BLaER1 (cell line): Measurements from ENCODE around the gene ALDH8A1.

Experiments used
- H3K27ac ChIP-seq: shearing (Covaris generic); formaldehyde crosslinking; 2 replicates; pipeline ENCODE4 v1.8.1; 2022
- H3K27me3 ChIP-seq: shearing (Covaris generic); formaldehyde crosslinking; 2 replicates; pipeline ENCODE4 v1.8.1; 2022
- H3K36me3 ChIP-seq: shearing (Covaris generic); formaldehyde crosslinking; 2 replicates; pipeline ENCODE4 v1.8.1; 2022
- H3K4me1 ChIP-seq: shearing (Covaris generic); formaldehyde crosslinking; 2 replicates; pipeline ENCODE4 v1.8.1; 2022
- H3K4me2 ChIP-seq: shearing (Covaris generic); formaldehyde crosslinking; 2 replicates; pipeline ENCODE4 v1.8.1; 2022
- H3K4me3 ChIP-seq: shearing (Covaris generic); formaldehyde crosslinking; 2 replicates; pipeline ENCODE4 v1.8.1; 2022
- H3K9ac ChIP-seq: shearing (Covaris generic); formaldehyde crosslinking; 2 replicates; pipeline ENCODE4 v1.8.1; 2022
- H3K9me3 ChIP-seq: shearing (Covaris generic); formaldehyde crosslinking; 2 replicates; pipeline ENCODE4 v1.8.1; 2022
- H4K20me1 ChIP-seq: shearing (Covaris generic); formaldehyde crosslinking; 2 replicates; pipeline ENCODE4 v1.8.1; 2022
- Cebpa-rat ChIP-seq: shearing (Covaris generic); IDR thresholded peaks from 2 replicates; pipeline ENCODE4 v1.8.1; 2022

Gene ALDH8A1

GRCh38 chr6:134936476-134936875, 13.4 kb downstream of the ALDH8A1 start:
- Histone ChIP-seq H3K4me1 (peaks cover 11% of the 10 kb centered on the region), H3K4me3 (no peak overlapping the region), H3K4me2 (no peak overlapping the region), H3K9me3 (no peaks in the 10 kb centered on the region), H3K27ac (no peak overlapping the region), H3K36me3 (no peaks in the 10 kb centered on the region; the same call in 1 of the 2 replicates), H4K20me1 (no peaks in the 10 kb centered on the region), H3K27me3 (no peaks in the 10 kb centered on the region), H3K9ac (no peak overlapping the region)
- TF ChIP-seq Cebpa-rat, result no peak

GRCh38 chr6:134934793-134935485, 15.0 kb downstream of the ALDH8A1 start:
- H3K27me3 ChIP-seq, result no peaks in the 10 kb centered on the region
- H3K4me2 ChIP-seq, result no peak overlapping the region
- no peaks in the 10 kb centered on the region for H3K9me3 ChIP-seq
- H3K36me3 ChIP-seq, result no peaks in the 10 kb centered on the region; the same call in 1 of the 2 replicates
- H4K20me1 ChIP-seq, result no peaks in the 10 kb centered on the region
- H3K4me3 ChIP-seq, result no peak overlapping the region
- H3K27ac ChIP-seq, result no peak overlapping the region
- no peak overlapping the region for H3K9ac ChIP-seq
- TF ChIP-seq Cebpa-rat, result no peak
- peaks cover 11% of the 10 kb centered on the region for H3K4me1 ChIP-seq

DNA sequence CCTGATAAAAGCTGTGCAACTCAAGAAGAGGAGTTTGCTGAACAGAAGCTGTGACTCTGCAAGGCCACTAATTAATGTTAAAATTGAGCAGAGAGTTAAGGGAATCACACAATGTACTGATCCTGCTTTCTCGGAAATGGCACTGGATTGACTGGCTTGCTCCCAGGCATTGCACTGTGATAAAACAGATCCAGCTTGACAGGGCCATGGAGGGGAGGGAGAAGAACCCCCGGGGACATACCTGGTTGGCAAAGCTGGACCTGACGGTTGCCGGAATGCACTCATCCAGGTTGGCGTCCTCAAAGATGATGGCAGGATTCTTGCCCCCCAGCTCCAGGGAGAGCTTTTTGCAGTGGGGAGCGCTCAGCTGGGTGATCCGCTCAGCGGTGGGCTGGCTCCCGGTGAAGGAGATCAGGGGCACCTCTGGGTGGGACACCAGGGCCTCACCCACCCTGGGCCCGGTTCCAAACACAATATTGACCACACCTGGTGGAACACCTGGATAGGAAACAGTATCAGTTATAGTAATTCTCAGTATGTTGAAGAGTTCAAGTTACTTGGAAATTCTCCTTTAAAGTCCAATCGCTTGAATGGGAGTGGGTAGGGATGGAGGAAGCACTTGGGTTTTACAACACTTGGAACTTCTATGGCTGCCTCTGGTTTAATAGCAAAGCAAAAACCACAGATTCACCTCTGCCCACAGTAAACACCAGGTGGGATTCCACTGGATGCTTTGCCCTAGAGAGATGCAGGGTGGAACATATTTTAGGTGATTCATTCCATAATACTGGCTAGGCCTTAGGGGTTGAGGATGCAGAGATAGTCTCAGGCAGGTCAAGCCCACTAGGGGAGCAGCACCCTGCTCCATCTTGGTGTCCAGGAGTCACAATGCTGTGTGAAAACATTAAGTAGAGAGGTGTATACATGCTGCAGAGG, 17.1 kb downstream of the ALDH8A1 start:
- no peak overlapping the region for H3K4me3 ChIP-seq
- H3K27ac ChIP-seq, result no peak overlapping the region
- no peak for TF ChIP-seq Cebpa-rat
- H3K36me3 ChIP-seq, result no peaks in the 10 kb centered on the region; the same call in 1 of the 2 replicates
- no peaks in the 10 kb centered on the region for H4K20me1 ChIP-seq
- no peak overlapping the region for H3K4me2 ChIP-seq
- H3K9ac ChIP-seq, result no peak overlapping the region
- H3K4me1 ChIP-seq, result peaks cover 4% of the 10 kb centered on the region; the same call in 1 of the 2 replicates
- H3K9me3 ChIP-seq, result no peaks in the 10 kb centered on the region
- no peaks in the 10 kb centered on the region for H3K27me3 ChIP-seq

DNA sequence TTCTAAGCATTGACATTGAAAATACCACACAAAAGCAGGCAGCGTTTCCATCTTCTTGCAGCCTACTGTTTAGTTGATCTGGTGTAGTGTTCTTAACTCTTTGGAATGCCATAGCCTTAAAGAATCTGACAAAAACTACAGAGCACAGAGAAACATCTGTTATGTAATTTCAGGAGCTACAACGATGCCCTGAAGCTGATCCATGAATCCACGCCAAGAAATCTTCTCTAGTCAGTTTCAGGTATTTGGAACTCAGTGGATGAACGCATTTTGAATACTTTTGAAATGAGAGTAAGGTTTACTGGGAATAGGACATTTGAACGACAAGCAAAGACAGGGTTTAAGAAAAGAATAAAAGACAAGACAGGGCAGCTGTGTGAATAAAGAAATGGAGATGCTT, 17.8 kb downstream of the ALDH8A1 start:
- Histone ChIP-seq H3K9me3 (no peaks in the 10 kb centered on the region), H3K27ac (no peak overlapping the region), H3K9ac (no peak overlapping the region), H3K4me2 (no peak overlapping the region), H4K20me1 (no peaks in the 10 kb centered on the region), H3K4me1 (no peaks in the 10 kb centered on the region), H3K4me3 (no peak overlapping the region), H3K27me3 (no peaks in the 10 kb centered on the region), H3K36me3 (no peaks in the 10 kb centered on the region; the same call in 1 of the 2 replicates)
- no peak for TF ChIP-seq Cebpa-rat

DNA sequence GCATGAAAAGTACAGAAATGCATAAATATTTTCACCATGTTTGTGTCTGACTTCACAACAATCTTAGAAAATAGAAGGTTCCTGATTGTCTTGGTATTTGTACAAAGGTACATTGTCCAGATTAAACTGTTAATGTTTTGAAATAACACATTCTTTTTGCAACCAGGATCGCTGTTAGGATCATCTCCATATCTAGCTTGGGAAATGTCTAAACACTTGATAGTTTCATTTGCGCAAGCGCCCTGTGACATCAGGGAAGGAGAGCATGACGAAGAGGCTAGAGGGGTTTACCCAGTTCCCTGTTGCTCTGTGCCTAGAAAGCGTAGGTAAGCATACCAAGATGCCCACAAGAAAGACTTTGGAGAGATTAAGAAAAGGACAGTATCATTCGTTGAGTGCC, 19.4 kb downstream of the ALDH8A1 start:
- Histone ChIP-seq H4K20me1 (no peaks in the 10 kb centered on the region), H3K36me3 (no peaks in the 10 kb centered on the region; the same call in 1 of the 2 replicates), H3K27ac (no peak overlapping the region), H3K4me3 (no peak overlapping the region), H3K4me1 (no peaks in the 10 kb centered on the region), H3K9ac (no peak overlapping the region), H3K4me2 (no peak overlapping the region), H3K27me3 (no peaks in the 10 kb centered on the region), H3K9me3 (no peaks in the 10 kb centered on the region)
- no peak for TF ChIP-seq Cebpa-rat

DNA sequence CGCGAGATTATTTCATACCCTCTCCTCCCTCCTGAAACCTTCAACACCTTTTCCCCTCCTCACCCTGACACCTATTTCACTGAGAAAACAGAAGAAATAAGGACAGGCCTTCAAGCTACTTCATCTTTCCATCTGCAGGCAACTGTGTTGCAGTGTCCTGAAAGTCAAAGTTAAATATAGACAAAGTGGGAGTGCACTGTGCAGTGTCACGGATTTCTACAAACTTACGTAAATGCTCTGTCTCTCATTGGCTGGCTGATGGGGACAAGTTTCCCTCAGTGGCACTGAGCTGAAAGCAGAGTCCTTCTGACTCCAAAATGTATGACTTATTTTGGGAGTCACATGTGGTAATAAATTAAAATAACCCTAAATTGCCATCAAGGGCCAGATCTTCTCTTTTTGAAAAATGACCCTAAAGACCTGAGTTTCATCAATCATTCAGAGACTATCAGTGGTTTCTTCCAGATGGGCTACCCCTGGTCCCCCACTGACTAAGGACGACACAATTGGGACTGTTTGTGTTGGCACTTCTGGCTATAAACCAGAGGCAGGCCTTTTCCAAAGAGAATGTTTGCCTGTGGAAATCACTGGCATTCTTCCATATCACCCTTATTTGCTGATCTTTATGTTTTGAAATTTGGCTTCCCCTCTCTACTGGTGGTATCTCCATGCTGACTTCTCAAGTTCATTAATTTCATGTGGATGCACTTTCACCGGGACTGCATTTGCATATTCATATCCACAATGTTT, 21.6 kb downstream of the ALDH8A1 start:
- Histone ChIP-seq H3K4me3 (no peak overlapping the region), H3K27me3 (no peaks in the 10 kb centered on the region), H3K36me3 (no peaks in the 10 kb centered on the region; the same call in 1 of the 2 replicates), H3K9me3 (no peaks in the 10 kb centered on the region), H3K4me2 (no peak overlapping the region), H4K20me1 (no peaks in the 10 kb centered on the region), H3K4me1 (no peaks in the 10 kb centered on the region), H3K9ac (no peak overlapping the region), H3K27ac (no peak overlapping the region)
- no peak for TF ChIP-seq Cebpa-rat

DNA sequence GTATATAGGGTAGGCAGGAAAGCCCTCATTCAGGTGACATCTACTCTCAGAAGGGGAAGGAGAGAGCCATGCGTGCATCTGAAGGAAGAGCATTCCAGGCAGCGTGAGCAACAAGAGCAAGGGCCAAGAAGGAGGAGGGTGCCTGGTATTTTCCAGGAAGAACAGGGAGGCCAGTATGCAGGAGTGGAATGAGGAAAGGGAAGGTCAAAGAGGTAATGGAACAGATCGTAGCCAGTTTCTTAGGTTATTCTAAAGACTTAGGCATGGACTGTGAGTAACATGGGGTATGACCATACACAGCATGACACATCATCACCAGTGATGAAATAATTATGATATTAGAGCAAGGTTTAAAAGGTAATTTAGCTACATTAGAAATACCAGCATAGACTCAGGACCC, 24.1 kb downstream of the ALDH8A1 start:
- H3K27me3 ChIP-seq, result no peaks in the 10 kb centered on the region
- H3K9ac ChIP-seq, result no peak overlapping the region
- H3K36me3 ChIP-seq, result no peaks in the 10 kb centered on the region
- H3K27ac ChIP-seq, result no peak overlapping the region
- TF ChIP-seq Cebpa-rat, result no peak
- H3K4me1 ChIP-seq, result no peaks in the 10 kb centered on the region
- H3K4me2 ChIP-seq, result no peak overlapping the region
- no peaks in the 10 kb centered on the region for H4K20me1 ChIP-seq
- H3K4me3 ChIP-seq, result no peak overlapping the region
- no peaks in the 10 kb centered on the region for H3K9me3 ChIP-seq

DNA sequence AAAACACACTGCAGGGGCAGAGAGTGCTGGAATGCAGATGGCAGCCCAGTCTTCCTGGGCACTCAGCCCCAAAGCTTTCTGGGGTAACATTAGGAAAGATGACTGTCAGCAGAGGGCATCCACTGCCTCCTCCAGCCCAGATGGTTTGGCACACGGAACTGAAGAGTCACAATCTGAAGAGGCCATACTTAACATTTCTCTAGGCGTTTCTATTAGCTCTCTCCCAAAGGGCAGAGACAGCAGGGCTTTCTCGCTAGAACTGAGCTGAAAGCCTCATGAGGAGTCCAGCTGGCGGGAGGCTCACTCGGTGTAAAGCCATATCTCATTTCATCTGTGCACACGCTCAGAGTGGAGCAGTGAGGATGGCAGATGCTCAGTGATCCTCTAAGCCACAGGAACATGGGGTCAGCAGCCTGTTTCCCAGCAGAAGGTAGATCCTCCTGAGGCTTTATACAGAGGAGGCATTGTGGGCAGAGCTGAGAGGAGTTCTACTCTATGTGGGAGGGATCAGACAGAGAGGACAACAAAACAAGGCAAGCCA, 28.1 kb downstream of the ALDH8A1 start:
- Histone ChIP-seq H3K4me3 (no peak overlapping the region), H3K27me3 (no peaks in the 10 kb centered on the region), H3K4me1 (no peaks in the 10 kb centered on the region), H3K36me3 (no peaks in the 10 kb centered on the region; the same call in 1 of the 2 replicates), H4K20me1 (no peaks in the 10 kb centered on the region), H3K27ac (no peak overlapping the region), H3K4me2 (no peak overlapping the region), H3K9me3 (no peaks in the 10 kb centered on the region), H3K9ac (no peak overlapping the region)
- no peak for TF ChIP-seq Cebpa-rat

- Histone ChIP-seq H3K36me3 (no peaks in the 10 kb centered on the region; the same call in 1 of the 2 replicates), H3K9me3 (no peaks in the 10 kb centered on the region), H3K27ac (no peak overlapping the region), H3K4me3 (no peak overlapping the region), H3K4me2 (no peak overlapping the region), H4K20me1 (no peaks in the 10 kb centered on the region), H3K9ac (no peak overlapping the region), H3K27me3 (no peaks in the 10 kb centered on the region), H3K4me1 (no peaks in the 10 kb centered on the region)
- TF ChIP-seq Cebpa-rat, result no peak
Measured at GRCh38 chr6:134921276-134921675, 28.6 kb downstream of the ALDH8A1 start.
